ENCODE measurements around the gene PPM1N. TPM values are rescaled to one million over a fixed set of nuclear protein-coding genes. Genes with fewer than 3 reads are reported as not detected.

Gene PPM1N
- total RNA-seq: 10 to 100 TPM; 12.4 to 15.6 TPM
- polyA plus RNA-seq: 1 to 10 TPM; 7.2 to 8.7 (median 7.7) TPM
- total RNA-seq: 3.6 to 14.8 (median 7.1) reads per million in 6 experiments

GRCh38 chr19:45498411-45499195, at the start of gene PPM1N:
TSS of gene PPM1N (plus strand) at chr19:45498443. CDS start at chr19:45498473, 30 bp downstream.
- Mint-ChIP-seq H3K4me1 (peaks cover 28 to 55% (median 45%) of the 10 kb centered on the region in 4 donors), H3K4me3 (peak within 1 kb of the TSS; percentile 78 to 95 (median 89)), H3K36me3 (peaks cover 0 to 8% (median 0%) of the 10 kb centered on the region in 3 donors), H3K27me3 (peaks cover 6 to 17% (median 9%) of the 10 kb centered on the region in 5 donors), H3K27ac (peak within 1 kb of the TSS; percentile 63 to 95 (median 86)), H3K9me3 (no peaks in the 10 kb centered on the region)
- POLR2A ChIA-PET: interaction anchor here (0.7 to 1.9 kb wide), 9 partner anchors 7 to 293 kb away, joined by 3 to 13 read pairs (median 4); partner anchors contain the start of genes SNRPD2 and VASP
- peak; percentile 77 to 79 for ATAC-seq
- DNase-seq: peak; percentile 61 to 83 (median 68)

- H3K9me3 Mint-ChIP-seq: peaks cover 0 to 2% (median 0%) of the 10 kb centered on the region in 9 donors
- POLR2A ChIA-PET: interaction anchor here (1.9 to 2.6 kb wide), 2 partner anchors 20 to 30 kb away, joined by 8 to 9 read pairs; partner anchors contain the start of gene FOSB
- no peak for ATAC-seq
- DNase-seq: no peak
- peak overlapping the region in 9 of 10 donors; percentile 60 to 100 (median 82) for H3K27ac Mint-ChIP-seq
- H3K27me3 Mint-ChIP-seq: peaks cover 0 to 4% (median 0%) of the 10 kb centered on the region in 5 donors
- no peaks in the 10 kb centered on the region for H3K36me3 Mint-ChIP-seq
- peaks cover 29 to 63% (median 55%) of the 10 kb centered on the region in 4 donors for H3K4me1 Mint-ChIP-seq
- peak overlapping the region; percentile 43 to 89 (median 66) for H3K4me3 Mint-ChIP-seq
Measured at GRCh38 chr19:45448887-45449299, 49.4 kb upstream of the PPM1N start.

- peak overlapping the region; percentile 97 to 100 (median 99) for H3K27ac Mint-ChIP-seq
- POLR2A ChIA-PET: interaction anchor here (0.6 to 2.6 kb wide), 5 partner anchors 17 to 35 kb away, joined by 3 to 9 read pairs (median 6); partner anchors contain the start of gene FOSB
- H3K36me3 Mint-ChIP-seq: no peaks in the 10 kb centered on the region
- peaks cover 0 to 4% (median 0%) of the 10 kb centered on the region in 5 donors for H3K27me3 Mint-ChIP-seq
- H3K4me1 Mint-ChIP-seq: peaks cover 26 to 60% (median 47%) of the 10 kb centered on the region in 4 donors
- peaks cover 0 to 2% (median 0%) of the 10 kb centered on the region in 9 donors for H3K9me3 Mint-ChIP-seq
- peak overlapping the region; percentile 89 to 97 (median 96) for H3K4me3 Mint-ChIP-seq
- ATAC-seq (peak; percentile 8 to 23), DNase-seq (peak in 2 of 10 donors; percentile 10 to 46)
Measured at GRCh38 chr19:45450012-45450333, 48.3 kb upstream of the PPM1N start.

- Mint-ChIP-seq H3K4me3 (peak overlapping the region; percentile 86 to 96 (median 91)), H3K27ac (peak overlapping the region; percentile 93 to 100 (median 100)), H3K9me3 (peaks cover 0 to 2% (median 0%) of the 10 kb centered on the region in 9 donors), H3K36me3 (no peaks in the 10 kb centered on the region), H3K4me1 (peaks cover 30 to 63% (median 52%) of the 10 kb centered on the region in 4 donors), H3K27me3 (peaks cover 0 to 4% (median 0%) of the 10 kb centered on the region in 5 donors)
- POLR2A ChIA-PET: interaction anchor here (0.6 to 2.6 kb wide), 4 partner anchors 11 to 27 kb away, joined by 3 to 10 read pairs (median 6); no protein-coding TSS in a partner anchor
- ATAC-seq (peak; percentile 49 to 53), DNase-seq (peak in 9 of 10 donors; percentile 47 to 91 (median 74))
Measured at GRCh38 chr19:45451131-45451849, 47.0 kb upstream of the PPM1N start.

GRCh38 chr19:45451850-45452387, 46.3 kb upstream of the PPM1N start:
- Mint-ChIP-seq H3K9me3 (peaks cover 0 to 2% (median 0%) of the 10 kb centered on the region in 9 donors), H3K27me3 (peaks cover 0 to 4% (median 0%) of the 10 kb centered on the region in 5 donors), H3K36me3 (no peaks in the 10 kb centered on the region), H3K4me3 (peak overlapping the region; percentile 86 to 96 (median 91)), H3K27ac (peak overlapping the region; percentile 93 to 100 (median 100)), H3K4me1 (peaks cover 33 to 64% (median 54%) of the 10 kb centered on the region in 4 donors)
- DNase-seq (no peak), ATAC-seq (no peak)
- POLR2A ChIA-PET: interaction anchor here (0.6 to 2.6 kb wide), 4 partner anchors 10 to 26 kb away, joined by 3 to 10 read pairs (median 6); no protein-coding TSS in a partner anchor

- DNase-seq: peak; percentile 36 to 75 (median 60)
- Mint-ChIP-seq H3K4me1 (peaks cover 26 to 47% (median 33%) of the 10 kb centered on the region in 4 donors), H3K4me3 (peak overlapping the region; percentile 31 to 78 (median 60)), H3K27me3 (peaks cover 0 to 10% (median 0%) of the 10 kb centered on the region in 5 donors), H3K27ac (peak overlapping the region in 9 of 10 donors; percentile 66 to 93 (median 88)), H3K9me3 (no peaks in the 10 kb centered on the region), H3K36me3 (no peaks in the 10 kb centered on the region)
- ATAC-seq: peak; percentile 46 to 48
- POLR2A ChIA-PET: interaction anchor here (0.6 to 4.2 kb wide), 3 partner anchors 12 to 1404 kb away, joined by 3 to 37 read pairs (median 3); partner anchors contain the start of gene FOSB
Measured at GRCh38 chr19:45455707-45456499, 42.3 kb upstream of the PPM1N start.

- Mint-ChIP-seq H3K9me3 (no peaks in the 10 kb centered on the region), H3K4me1 (peaks cover 21 to 47% (median 28%) of the 10 kb centered on the region in 4 donors), H3K36me3 (no peaks in the 10 kb centered on the region), H3K4me3 (peak overlapping the region in 8 of 10 donors; percentile 31 to 78 (median 63)), H3K27me3 (peaks cover 0 to 9% (median 0%) of the 10 kb centered on the region in 5 donors), H3K27ac (peak overlapping the region in 9 of 10 donors; percentile 66 to 93 (median 88))
- DNase-seq (no peak), ATAC-seq (no peak)
- POLR2A ChIA-PET: interaction anchor here (0.5 to 4.2 kb wide), 5 partner anchors 12 to 1404 kb away, joined by 3 to 37 read pairs (median 4); partner anchors contain the start of gene FOSB
Measured at GRCh38 chr19:45456500-45456815, 41.8 kb upstream of the PPM1N start.

GRCh38 chr19:45457776-45458175, 40.5 kb upstream of the PPM1N start:
- no peak for ATAC-seq
- no peak for DNase-seq
- H3K9me3 Mint-ChIP-seq: no peaks in the 10 kb centered on the region
- H3K27me3 Mint-ChIP-seq: peaks cover 0 to 9% (median 0%) of the 10 kb centered on the region in 5 donors
- H3K36me3 Mint-ChIP-seq: no peaks in the 10 kb centered on the region
- peak overlapping the region in 1 of 10 donors; percentile 26 for H3K4me3 Mint-ChIP-seq
- peaks cover 12 to 38% (median 19%) of the 10 kb centered on the region in 4 donors for H3K4me1 Mint-ChIP-seq
- POLR2A ChIA-PET: interaction anchor here (4.2 kb wide), 1 partner anchor 10 kb away, joined by 37 read pairs; the partner anchor contains the start of gene FOSB
- peak overlapping the region in 3 of 10 donors; percentile 7 to 33 (median 33) for H3K27ac Mint-ChIP-seq

GRCh38 chr19:45460807-45461347, 37.4 kb upstream of the PPM1N start:
- ATAC-seq: no peak
- POLR2A ChIA-PET: interaction anchor here (1.7 kb wide), 1 partner anchor 9 kb away, joined by 7 read pairs; no protein-coding TSS in a partner anchor
- H3K4me1 Mint-ChIP-seq: peaks cover 7 to 25% (median 8%) of the 10 kb centered on the region in 4 donors
- no peaks in the 10 kb centered on the region for H3K36me3 Mint-ChIP-seq
- no peak for DNase-seq
- peaks cover 0 to 10% (median 8%) of the 10 kb centered on the region in 5 donors for H3K27me3 Mint-ChIP-seq
- H3K4me3 Mint-ChIP-seq: no peak overlapping the region
- H3K27ac Mint-ChIP-seq: peak overlapping the region in 2 of 10 donors; percentile 51 to 66
- H3K9me3 Mint-ChIP-seq: no peaks in the 10 kb centered on the region

GRCh38 chr19:45462174-45462573, 36.1 kb upstream of the PPM1N start:
- Mint-ChIP-seq H3K27me3 (peaks cover 0 to 10% (median 8%) of the 10 kb centered on the region in 5 donors), H3K27ac (no peak overlapping the region), H3K9me3 (no peaks in the 10 kb centered on the region), H3K36me3 (no peaks in the 10 kb centered on the region), H3K4me3 (no peak overlapping the region), H3K4me1 (peaks cover 3 to 20% (median 4%) of the 10 kb centered on the region in 4 donors)
- POLR2A ChIA-PET: interaction anchor here (0.6 to 1.7 kb wide), 2 partner anchors 10 to 49 kb away, joined by 3 to 7 read pairs; no protein-coding TSS in a partner anchor
- DNase-seq (no peak), ATAC-seq (no peak)

GRCh38 chr19:45463241-45463640, 35.0 kb upstream of the PPM1N start:
- Mint-ChIP-seq H3K27ac (no peak overlapping the region), H3K9me3 (no peaks in the 10 kb centered on the region), H3K4me3 (no peak overlapping the region), H3K4me1 (peaks cover 5 to 15% (median 13%) of the 10 kb centered on the region in 4 donors), H3K36me3 (no peaks in the 10 kb centered on the region), H3K27me3 (peaks cover 0 to 10% (median 8%) of the 10 kb centered on the region in 5 donors)
- ATAC-seq: no peak
- POLR2A ChIA-PET: no interaction called here
- DNase-seq: no peak

All from naive thymus-derived CD8-positive, alpha-beta T cell (primary cell).